Measurements from ENCODE around the gene ARID3A.

GRCh38 chr19:911197-912033 lies 14.4 kb upstream of the ARID3A start:
- TF ChIP-seq CTCF (IDR thresholded peaks at IDR 0.05; ENCODE audit: extremely low read depth in 1 of 2, insufficient read depth in 1 of 2, low read depth in 1 of 2, low read length in 2 of 2) (no peak), MAX (IDR thresholded peaks at IDR 0.05; ENCODE audit: insufficient read depth, insufficient read length) (no peak), POLR2A (IDR thresholded peaks at IDR 0.05; ENCODE audit: low read depth, low read length) (no peak), JUN (IDR thresholded peaks at IDR 0.05; ENCODE audit: borderline replicate concordance, insufficient read depth, insufficient read length, low read depth) (no peak), POLR2AphosphoS5 (IDR thresholded peaks at IDR 0.05; ENCODE audit: insufficient read depth, low read depth, low read length) (no peak), GATA2 (IDR thresholded peaks at IDR 0.05; ENCODE audit: insufficient read depth, insufficient read length, low read depth, low read length) (no peak), EZH2 (IDR thresholded peaks at IDR 0.05; ENCODE audit: borderline replicate concordance, low read depth, low read length, severe bottlenecking) (no peak), MYC (IDR thresholded peaks at IDR 0.05; ENCODE audit: low read depth, low read length) (no peak), FOS (IDR thresholded peaks at IDR 0.05; ENCODE audit: borderline replicate concordance, insufficient read depth, low read length) (no peak)
